Endodermal cell (in vitro differentiated cells): ENCODE results near the gene SMIM41. TPM values are rescaled to one million over a fixed set of nuclear protein-coding genes. Genes with fewer than 3 reads are reported as not detected.

Source experiments
- DNase-seq: peaks from one replicate; pipeline ENCODE4 v3.0.0-alpha.2; 2017
- H3K27ac ChIP-seq: 2 replicates; pipeline ENCODE4 v1.5.1; 2013; ENCODE audit warnings: mild to moderate bottlenecking, low read depth, low read length, moderate library complexity
- H3K27me3 ChIP-seq: 2 replicates; pipeline ENCODE4 v1.6.1; 2013; ENCODE audit warnings: mild to moderate bottlenecking, low read length, moderate library complexity; ENCODE audit not compliant: insufficient read depth, control insufficient read depth, poor library complexity, severe bottlenecking
- H3K36me3 ChIP-seq: 2 replicates; pipeline ENCODE4 v1.7.0; 2013; ENCODE audit warnings: mild to moderate bottlenecking, low read length, moderate library complexity; ENCODE audit not compliant: control insufficient read depth, insufficient read depth
- H3K4me1 ChIP-seq: one replicate; pipeline ENCODE4 v1.7.0; 2013; ENCODE audit warnings: low read length; ENCODE audit not compliant: control insufficient read depth, insufficient read depth
- H3K4me3 ChIP-seq: 2 replicates; pipeline ENCODE4 v1.5.1; 2013; ENCODE audit warnings: mild to moderate bottlenecking, low read length, moderate library complexity
- H3K9ac ChIP-seq: 2 replicates; pipeline ENCODE4 v1.6.1; 2013; ENCODE audit warnings: mild to moderate bottlenecking, low read length, moderate library complexity; ENCODE audit not compliant: poor library complexity, severe bottlenecking; ENCODE audit errors: extremely low read depth
- H3K9me3 ChIP-seq: 2 replicates; pipeline ENCODE4 v1.6.1; 2013; ENCODE audit warnings: mild to moderate bottlenecking, low read length, moderate library complexity; ENCODE audit not compliant: control insufficient read depth
- H3K27ac Mint-ChIP-seq: 2 replicates; pipeline ENCODE4 v1.8.0; 2020; ENCODE audit warnings: mixed read lengths
- H3K27me3 Mint-ChIP-seq: 2 replicates; pipeline ENCODE4 v1.8.0; 2021; ENCODE audit warnings: mild to moderate bottlenecking, mixed read lengths; ENCODE audit not compliant: insufficient read depth
- H3K36me3 Mint-ChIP-seq: 2 replicates; pipeline ENCODE4 v1.8.0; 2020; ENCODE audit warnings: low read depth, mixed read lengths
- H3K4me1 Mint-ChIP-seq: 2 replicates; pipeline ENCODE4 v1.8.0; 2020; ENCODE audit warnings: mixed read lengths
- H3K4me3 Mint-ChIP-seq: 2 replicates; pipeline ENCODE4 v1.8.0; 2020; ENCODE audit warnings: mild to moderate bottlenecking, moderate library complexity, mixed read lengths
- H3K9me3 Mint-ChIP-seq: 2 replicates; pipeline ENCODE4 v1.8.0; 2020; ENCODE audit warnings: mild to moderate bottlenecking, mixed read lengths
- CTCF ChIP-seq: fragments of 200-600 bp; sonication (generic); conservative IDR thresholded peaks from 2 replicates; pipeline ENCODE4 v1.5.0; 2021; ENCODE audit warnings: antibody characterized with exemption, mild to moderate bottlenecking
- WGBS, 2 experiments: methylation state at CpG; one replicate each; pipeline versions ENCODE4 v1.1.5 to v1.1.7; 2013; ENCODE audit warnings: missing lambda C conversion rate in 2 of 2, mixed read lengths in 1 of 2; ENCODE audit not compliant: insufficient coverage in 1 of 2, insufficient read length in 1 of 2; 5-methylcytosine and 5-hydroxymethylcytosine counted together
- total RNA-seq, 2 donors: library from RNA; stranded (reverse); fragmentation: NEBNext Ultra II Directional in 1 of 2; extraction: Animal tissue kit (Norgen Biotek cat#: 25700) in 1 of 2; gene quantifications; 2 replicates in 1 of 2; 3 replicates in 1 of 2; pipeline ENCODE4 v1.2.1, GENCODE V29; 2021

Gene SMIM41
- total RNA-seq, 2 donors from 2014 or later = not detected

- Mint-ChIP-seq H3K36me3 (no peaks in the 10 kb centered on the region), H3K9me3 (no peaks in the 10 kb centered on the region), H3K27ac (peak overlapping the region; percentile 49), H3K4me3 (no peak overlapping the region), H3K27me3 (no peaks in the 10 kb centered on the region), H3K4me1 (peaks cover 5% of the 10 kb centered on the region)
- Histone ChIP-seq H3K36me3 (no peaks in the 10 kb centered on the region), H3K9ac (no peak overlapping the region), H3K27ac (peak overlapping the region; percentile 7), H3K27me3 (no peaks in the 10 kb centered on the region), H3K9me3 (no peaks in the 10 kb centered on the region), H3K4me3 (no peak overlapping the region), H3K4me1 (no peaks in the 10 kb centered on the region)
- no peak for TF ChIP-seq CTCF
- DNase-seq = peak; percentile 72
- WGBS, 2 experiments = 67 to 83% methylated on average over 5 to 18 of the region's 18 CpGs
Measured at GRCh38 chr12:52145228-52146088, 66.0 kb downstream of the SMIM41 start.

DNA sequence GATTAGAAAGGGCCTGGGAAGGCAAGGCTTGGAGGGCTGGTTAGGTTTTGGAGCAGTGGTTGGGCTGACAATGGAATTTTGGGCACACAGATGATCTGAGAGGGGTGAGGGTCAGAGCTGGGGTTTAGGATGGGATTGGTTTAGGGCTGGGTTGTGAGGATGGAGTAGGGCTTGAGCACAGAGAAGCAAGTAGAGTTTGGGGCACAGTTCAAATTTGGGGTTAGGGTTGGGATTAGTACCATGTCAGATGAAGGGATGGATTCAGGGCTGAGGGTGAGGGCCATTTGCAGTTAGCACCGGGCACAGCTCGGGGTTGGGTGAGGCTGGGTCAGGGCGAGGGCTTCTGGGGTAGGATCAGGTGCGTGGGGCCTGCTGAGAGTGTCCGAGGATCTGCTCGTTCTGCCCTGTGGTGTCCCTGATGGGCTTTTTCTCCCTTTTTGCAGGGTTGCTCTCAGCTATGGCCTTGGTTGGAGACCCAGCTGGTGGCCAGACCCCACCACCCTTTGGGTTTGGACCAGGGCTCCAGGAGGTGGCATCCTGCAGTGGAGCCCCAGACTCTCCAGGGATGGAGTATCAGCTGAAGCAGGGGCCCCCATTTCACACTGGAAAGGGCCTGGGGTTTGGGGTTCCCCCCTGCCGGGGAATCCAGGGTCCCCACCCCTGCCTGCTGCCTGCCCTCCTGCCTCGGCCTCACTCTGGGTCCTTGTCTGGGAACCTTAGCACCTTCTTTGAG, 66.8 kb downstream of the SMIM41 start:
- Histone ChIP-seq H3K9ac (no peak overlapping the region), H3K27ac (no peak overlapping the region), H3K27me3 (no peaks in the 10 kb centered on the region), H3K4me1 (no peaks in the 10 kb centered on the region), H3K9me3 (no peaks in the 10 kb centered on the region), H3K4me3 (no peak overlapping the region), H3K36me3 (no peaks in the 10 kb centered on the region)
- no peaks in the 10 kb centered on the region for H3K27me3 Mint-ChIP-seq
- WGBS, 2 experiments = 92% methylated on average over 4 to 8 of the region's 8 CpGs
- no peaks in the 10 kb centered on the region for H3K36me3 Mint-ChIP-seq
- no peak overlapping the region for H3K4me3 Mint-ChIP-seq
- no peak for DNase-seq
- no peak for TF ChIP-seq CTCF
- H3K9me3 Mint-ChIP-seq = no peaks in the 10 kb centered on the region
- no peak overlapping the region for H3K27ac Mint-ChIP-seq
- H3K4me1 Mint-ChIP-seq = peaks cover 5% of the 10 kb centered on the region

- Histone ChIP-seq H3K4me3 (no peak overlapping the region), H3K27ac (no peak overlapping the region), H3K4me1 (no peaks in the 10 kb centered on the region), H3K9ac (no peak overlapping the region), H3K36me3 (no peaks in the 10 kb centered on the region), H3K9me3 (no peaks in the 10 kb centered on the region), H3K27me3 (no peaks in the 10 kb centered on the region)
- Mint-ChIP-seq H3K36me3 (no peaks in the 10 kb centered on the region), H3K4me3 (no peak overlapping the region), H3K4me1 (peaks cover 5% of the 10 kb centered on the region), H3K27me3 (no peaks in the 10 kb centered on the region), H3K9me3 (no peaks in the 10 kb centered on the region), H3K27ac (no peak overlapping the region)
- peak; percentile 51 for DNase-seq
- TF ChIP-seq CTCF = no peak
- WGBS, 2 experiments = 91 to 94% methylated on average over 10 to 11 of the region's 11 CpGs
Measured at GRCh38 chr12:52146822-52147366, 67.4 kb downstream of the SMIM41 start.
